ENCODE measurements around the gene ENC1. TPM values are rescaled to one million over a fixed set of nuclear protein-coding genes. Genes with fewer than 3 reads are reported as not detected.
A peak's percentile ranks its signal among the peaks of the same experiment; 100 is the strongest.

Gene ENC1
- polyA plus RNA-seq, 2 of the 4 experiments (the other 2 are of a cell fraction) = 17.0 to 20.0 TPM

GRCh38 chr5:74633695-74634094 is 6.8 kb downstream of the ENC1 start:
- FAIRE-seq = no peak
- no peak overlapping the region for H3K4me3 ChIP-seq
- TF ChIP-seq RAD21 (conservative IDR thresholded peaks at IDR 0.05 in 1 of 2, IDR thresholded peaks at IDR 0.05 in 1 of 2) (no peak), ATOH8 (CRISPR knock-in tag; IDR thresholded peaks at IDR 0.05; ENCODE audit: low read depth) (no peak), ZNF302 (CRISPR knock-in tag; IDR thresholded peaks at IDR 0.05) (no peak), BHLHE40 (IDR thresholded peaks at IDR 0.05; ENCODE audit: low read depth, low read length) (no peak), MYC (IDR thresholded peaks at IDR 0.05; ENCODE audit: borderline replicate concordance, low read length) (no peak), HMGXB4 (CRISPR knock-in tag; IDR thresholded peaks at IDR 0.05; ENCODE audit: borderline replicate concordance) (no peak), CHD2 (IDR thresholded peaks at IDR 0.05; ENCODE audit: low read length, partially characterized antibody) (no peak), NR3C1 (IDR thresholded peaks at IDR 0.05) (no peak), NPAS2 (CRISPR knock-in tag; IDR thresholded peaks at IDR 0.05; ENCODE audit: borderline replicate concordance) (no peak), ZC3H11A (IDR thresholded peaks at IDR 0.05) (no peak), RNF2 (IDR thresholded peaks at IDR 0.05; ENCODE audit: borderline replicate concordance, low read depth) (no peak), PBX3 (IDR thresholded peaks at IDR 0.05) (no peak), PHF8 (IDR thresholded peaks at IDR 0.05; ENCODE audit: borderline replicate concordance, low read depth) (no peak)
- H3K27ac ChIP-seq = peak overlapping the region; percentile 6 to 88; a peak in 4 of 6 replicates
- H3K4me1 ChIP-seq = peaks cover 76% of the 10 kb centered on the region
- no peaks in the 10 kb centered on the region for H3K9me3 ChIP-seq
- H3K4me2 ChIP-seq = peak overlapping the region; percentile 75
- POLR2A ChIA-PET = interaction anchor here (1.3 to 1.6 kb wide), 2 partner anchors 9 to 90 kb away, joined by 5 read pairs; no protein-coding TSS in a partner anchor
- CTCF ChIA-PET = interaction anchor here (1.3 to 2.8 kb wide), 3 partner anchors 8 to 732 kb away, joined by 4 to 14 read pairs (median 4); no protein-coding TSS in a partner anchor
- ATAC-seq = no peak
- 70% methylated on average over 9 of the region's 9 CpGs for WGBS (ENCODE audit: missing lambda C conversion rate)
- DNase-seq (ENCODE audit: low read depth in 1 of 2, low spot score in 1 of 2) = no peak

- H3K9me3 ChIP-seq = no peaks in the 10 kb centered on the region
- ChIA-PET CTCF (interaction anchor here (0.6 to 2.8 kb wide), 4 partner anchors 7 to 730 kb away, joined by 3 to 14 read pairs (median 4); partner anchors contain the start of gene ENC1), POLR2A (interaction anchor here (1.3 to 3.0 kb wide), 3 partner anchors 8 to 90 kb away, joined by 5 to 43 read pairs (median 5); partner anchors contain the start of gene ENC1)
- peak overlapping the region; percentile 67 to 88 for H3K27ac ChIP-seq
- DNase-seq (ENCODE audit: low read depth in 1 of 2, low spot score in 1 of 2) = peak in 1 of 2 experiments; percentile 81
- no peak for FAIRE-seq
- H3K4me1 ChIP-seq = peaks cover 69% of the 10 kb centered on the region
- H3K4me2 ChIP-seq = peak overlapping the region; percentile 75
- H3K4me3 ChIP-seq = no peak overlapping the region
- peak in 1 of 2 experiments; percentile 70; a peak in 3 of 6 replicates for ATAC-seq
- TF ChIP-seq JUNB (IDR thresholded peaks at IDR 0.05) (0 out of 2 replicates have a peak, but pooled peaks have one; percentile 40), FOSL2 (IDR thresholded peaks at IDR 0.05) (no peak), FOSL2 (CRISPR knock-in tag; IDR thresholded peaks at IDR 0.05) (peak; percentile 73), MAX (IDR thresholded peaks at IDR 0.05) (peak; percentile 37; the same call in 1 of the 2 replicates), RAD21 (conservative IDR thresholded peaks at IDR 0.05 in 1 of 2, IDR thresholded peaks at IDR 0.05 in 1 of 2) (no peak), REST (IDR thresholded peaks at IDR 0.05) (no peak), GATA3 (IDR thresholded peaks at IDR 0.05; ENCODE audit: borderline replicate concordance) (peak; percentile 60; the same call in 1 of the 2 replicates), E2F6 (IDR thresholded peaks at IDR 0.05; ENCODE audit: borderline replicate concordance, low read depth) (peak; percentile 4; the same call in 1 of the 2 replicates), HOXA7 (CRISPR knock-in tag; IDR thresholded peaks at IDR 0.05) (no peak)
- WGBS (ENCODE audit: missing lambda C conversion rate) = 5% methylated on average over 4 of the region's 4 CpGs
Observed at GRCh38 chr5:74632947-74633356, 7.6 kb downstream of the ENC1 start.

Data from A549 (cell line).